HG03520 (cell line): Measurements from ENCODE around the gene REN.

ENCODE experiments used
- ATAC-seq: cut with Tn5 transposase; IDR thresholded peaks from one replicate; pipeline ENCODE4 v1.9.1; 2021; ENCODE audit warnings: mild to moderate bottlenecking, moderate library complexity; ENCODE audit not compliant: unreplicated experiment

REN gene

DNA sequence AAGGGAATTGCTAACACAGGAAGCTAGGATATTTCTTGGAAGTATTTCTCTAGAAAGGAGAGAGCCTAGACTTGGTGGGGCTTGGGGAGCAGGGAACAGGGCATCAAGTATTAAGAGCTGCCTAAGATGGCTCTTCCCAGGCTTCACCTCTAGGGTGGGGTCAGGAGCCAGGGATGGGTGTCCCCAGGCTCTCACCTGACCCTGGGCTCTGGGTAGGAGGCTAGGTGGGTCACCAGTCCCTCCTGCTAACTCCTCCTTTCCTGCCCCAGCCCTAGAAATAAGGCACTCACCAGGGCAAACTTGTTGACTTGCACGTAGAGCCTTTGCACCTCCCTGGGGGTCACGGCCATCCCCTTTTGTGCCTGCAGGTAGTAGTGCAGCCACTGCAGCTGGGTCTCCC lies 29.3 kb downstream of the REN start:
- ATAC-seq = no peak

GRCh38 chr1:204134103-204134502 lies 32.0 kb downstream of the REN start:
- no peak for ATAC-seq

DNA sequence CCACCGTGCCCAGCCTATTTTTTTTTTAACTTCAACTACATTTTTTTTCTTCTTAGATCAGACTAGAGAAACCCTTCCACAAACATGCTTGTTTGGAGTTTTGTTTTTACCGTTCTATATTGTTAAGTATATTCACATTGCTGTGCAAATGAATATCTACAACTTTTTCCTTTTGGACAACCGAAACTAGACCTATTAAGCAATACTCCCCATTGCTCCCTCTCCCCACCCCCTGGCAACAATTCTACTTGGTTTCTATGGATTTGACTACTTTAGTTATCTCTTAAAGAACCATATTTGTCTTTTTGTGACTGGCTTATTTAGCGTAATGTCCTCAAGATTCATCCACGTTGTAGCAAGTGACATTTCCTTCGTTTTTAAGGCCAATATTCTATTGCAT lies 33.4 kb downstream of the REN start:
- no peak for ATAC-seq

- no peak for ATAC-seq
Observed at GRCh38 chr1:204131978-204132377, 34.2 kb downstream of the REN start.

GRCh38 chr1:204130981-204131892 lies 34.9 kb downstream of the REN start:
- no peak for ATAC-seq

GRCh38 chr1:204130178-204130577 lies 36.0 kb downstream of the REN start:
- no peak for ATAC-seq

DNA sequence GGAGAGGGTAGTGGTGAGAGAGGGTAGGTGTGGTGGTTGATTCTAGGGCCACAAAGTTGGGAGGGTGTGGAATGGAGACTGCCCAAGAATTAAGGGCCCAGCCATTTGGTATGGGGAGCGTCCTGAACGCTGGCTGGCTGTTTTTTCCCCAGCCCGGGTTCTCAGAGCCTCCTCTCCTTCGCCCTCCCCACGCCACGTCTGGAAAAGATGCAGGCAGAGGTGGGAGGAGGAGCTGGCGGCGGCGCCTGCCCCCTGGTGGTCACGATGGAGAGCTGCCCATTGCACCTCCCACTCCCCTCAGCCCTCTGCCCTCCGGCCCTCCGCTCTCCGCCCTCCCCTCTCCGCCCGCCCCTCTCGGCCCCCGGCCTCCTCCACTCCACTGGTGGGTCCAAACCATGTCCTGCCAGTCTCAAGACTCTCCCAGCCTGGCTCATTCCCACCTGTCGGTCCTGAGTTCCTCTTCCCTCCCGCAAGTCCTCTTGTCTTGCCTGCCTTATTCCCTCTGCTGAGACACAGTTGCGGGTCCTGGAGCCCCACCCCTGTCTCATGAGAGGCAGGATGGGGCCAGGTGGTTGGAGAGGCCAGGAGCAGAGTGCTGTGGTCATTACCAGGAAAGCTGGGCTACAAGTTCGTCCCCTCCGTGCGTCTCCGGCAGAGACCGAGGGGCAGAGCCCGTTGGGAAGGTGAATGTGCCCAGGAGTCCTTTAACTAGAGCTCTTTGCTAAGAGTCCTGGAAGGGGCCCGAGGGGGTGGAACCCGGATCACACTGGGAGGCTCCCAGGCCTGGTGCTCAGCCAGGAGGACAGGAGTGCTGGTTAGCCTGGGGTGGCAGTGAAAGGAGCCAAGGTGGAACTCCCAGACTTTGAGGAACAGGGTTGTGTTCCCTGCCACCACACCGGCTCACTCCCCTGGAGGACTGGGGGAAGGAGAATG lies 36.9 kb downstream of the REN start:
- ATAC-seq = no peak

GRCh38 chr1:204128464-204128963 lies 37.6 kb downstream of the REN start:
- no peak for ATAC-seq

- ATAC-seq = no peak
Observed at GRCh38 chr1:204127597-204128242, 38.4 kb downstream of the REN start.

DNA sequence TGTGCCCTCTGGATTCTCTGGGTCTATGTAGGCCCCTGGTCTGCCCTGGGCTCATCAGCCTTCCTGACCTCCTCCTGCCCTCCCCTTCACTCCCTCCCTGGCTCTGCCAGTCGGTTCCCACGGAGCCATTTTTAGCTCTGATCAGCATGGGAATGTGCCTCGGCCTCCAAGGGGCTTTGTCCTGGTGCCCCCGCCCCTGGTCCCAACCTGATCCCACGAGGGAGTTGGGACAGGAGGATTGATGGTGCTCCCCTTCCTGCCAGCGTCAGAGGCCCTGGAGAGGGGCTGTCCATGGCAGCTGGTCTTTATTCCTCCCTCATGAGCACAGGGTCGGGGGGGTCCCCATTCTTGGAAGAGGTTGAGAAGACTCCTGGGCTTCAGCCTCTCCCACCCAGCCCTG lies 39.2 kb downstream of the REN start:
- no peak for ATAC-seq

DNA sequence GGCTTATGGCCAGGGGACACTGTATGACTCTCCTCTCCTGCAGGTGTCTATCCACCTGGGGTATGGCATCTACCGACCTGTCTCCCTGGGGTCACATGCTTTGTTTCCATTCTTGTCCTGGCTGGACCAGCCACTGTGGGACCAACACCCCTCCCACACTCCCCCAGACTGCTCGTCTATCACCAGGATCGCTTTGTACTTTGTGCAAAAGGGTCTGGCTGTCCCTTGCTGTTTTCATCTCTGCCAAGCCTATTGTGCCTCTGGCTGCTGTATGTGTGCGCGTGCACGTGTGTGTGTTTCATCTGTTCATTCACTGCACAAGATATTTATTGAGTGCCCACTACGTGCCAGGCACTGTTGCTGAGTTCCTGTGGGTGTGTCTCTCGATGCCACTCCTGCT lies 39.8 kb downstream of the REN start:
- ATAC-seq = no peak

DNA sequence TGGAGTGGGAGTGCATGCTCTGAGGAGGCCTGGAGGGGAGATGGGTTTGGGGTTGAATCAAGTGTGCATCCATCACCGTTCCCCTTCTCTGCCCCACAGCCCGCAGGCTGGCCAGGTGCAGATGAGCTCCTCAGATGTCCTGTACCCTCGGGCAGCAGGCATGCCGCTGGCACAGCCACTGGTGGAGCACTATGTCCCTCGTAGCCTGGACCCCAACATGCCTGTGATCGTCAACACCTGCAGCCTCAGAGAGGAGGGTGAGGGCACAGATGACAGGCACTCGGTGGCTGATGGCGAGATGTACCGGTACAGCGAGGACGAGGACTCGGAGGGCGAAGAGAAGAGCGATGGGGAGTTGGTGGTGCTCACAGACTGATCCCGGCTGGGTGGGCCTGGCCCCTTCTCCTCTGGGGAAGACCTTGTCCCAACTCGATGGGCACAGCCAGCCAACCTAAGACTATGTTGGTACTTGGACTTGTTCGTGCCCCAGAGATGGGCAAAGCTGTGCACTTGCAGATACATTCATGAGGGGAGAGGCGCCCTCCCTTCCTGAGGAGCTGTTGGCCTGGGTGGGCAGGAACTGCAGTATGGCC lies 40.3 kb downstream of the REN start:
- ATAC-seq = no peak

GRCh38 chr1:204124639-204125038 lies 41.5 kb downstream of the REN start:
- no peak for ATAC-seq

- ATAC-seq = no peak
Observed at GRCh38 chr1:204123376-204123775, 42.8 kb downstream of the REN start.

DNA sequence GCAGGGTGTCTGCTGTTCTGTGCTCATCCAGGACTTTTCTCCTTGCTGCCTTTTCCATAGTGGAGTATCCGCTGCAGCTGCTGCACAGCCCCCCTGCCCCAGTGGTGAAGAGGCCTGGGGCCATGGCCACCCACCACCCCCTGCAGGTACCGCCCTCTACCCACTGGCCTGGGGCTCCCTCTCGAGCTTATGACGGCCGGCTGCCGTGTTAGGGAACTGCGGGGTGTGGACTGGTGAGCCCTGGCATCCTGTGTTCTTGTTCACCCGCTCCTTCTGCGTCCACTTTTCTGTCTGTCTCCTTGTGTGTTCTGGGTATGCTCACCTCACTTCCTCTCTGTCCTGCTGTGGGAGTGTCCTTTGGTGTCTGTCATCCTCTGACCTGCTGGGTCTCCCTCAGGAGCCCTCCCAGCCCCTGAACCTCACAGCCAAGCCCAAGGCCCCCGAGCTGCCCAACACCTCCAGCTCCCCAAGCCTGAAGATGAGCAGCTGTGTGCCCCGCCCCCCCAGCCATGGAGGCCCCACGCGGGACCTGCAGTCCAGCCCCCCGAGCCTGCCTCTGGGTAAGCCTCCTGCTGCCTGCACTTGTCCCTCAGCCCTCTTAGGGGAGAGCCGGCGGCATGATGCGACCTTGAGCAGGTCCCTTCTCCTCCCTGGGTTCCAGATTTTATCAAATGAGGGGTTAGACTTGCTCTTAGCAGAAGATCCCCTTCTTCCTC lies 44.1 kb downstream of the REN start:
- ATAC-seq = no peak

GRCh38 chr1:204116539-204116938 lies 49.6 kb downstream of the REN start:
- no peak for ATAC-seq

DNA sequence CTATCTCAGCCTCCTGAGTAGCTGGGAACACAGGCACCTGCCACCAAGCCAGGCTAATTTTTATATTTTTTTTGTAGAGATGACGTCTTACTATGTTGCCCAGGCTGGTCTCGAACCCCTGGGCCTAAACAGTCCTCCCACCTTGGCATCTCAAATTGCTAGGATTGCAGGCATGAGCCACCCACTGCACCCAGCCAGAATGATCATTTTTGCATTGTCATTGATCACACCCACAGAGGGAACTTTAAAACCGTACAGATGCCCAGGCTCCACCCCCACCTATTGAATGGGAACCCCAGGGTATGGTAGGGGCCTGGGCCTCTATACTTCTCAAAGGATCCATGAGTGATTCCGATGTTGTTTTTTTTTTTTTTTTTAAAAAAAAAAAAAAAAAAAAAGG lies 51.0 kb downstream of the REN start:
- ATAC-seq = no peak

- no peak for ATAC-seq
Observed at GRCh38 chr1:204114606-204115005, 51.5 kb downstream of the REN start.

DNA sequence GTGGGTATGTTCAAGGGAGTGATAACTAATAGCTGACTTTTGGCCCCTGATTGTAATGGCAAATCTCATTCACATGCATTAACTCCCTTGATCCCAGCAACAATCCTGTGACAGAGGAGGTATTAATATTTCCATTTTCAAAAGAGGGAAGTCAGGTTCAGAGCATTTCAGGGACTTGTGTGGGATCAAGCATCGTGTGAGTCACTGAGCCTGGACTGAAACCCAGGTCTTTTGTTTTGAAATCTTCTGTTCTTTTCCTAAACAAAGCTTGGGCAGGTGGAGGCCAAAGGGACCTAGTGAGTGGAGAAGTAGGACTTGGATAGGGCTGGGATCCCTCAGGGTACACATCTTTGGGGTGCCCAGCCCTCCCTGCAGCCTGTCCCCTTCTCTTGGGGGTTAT lies 52.2 kb downstream of the REN start:
- no peak for ATAC-seq
